Stimulated activated memory B cell treated with anti-CD40 and anti-IgM and Interleukin-4, amounts not matched to agents 10 μg/mL and 1 μg/mL and 100 μg/mL, for 72 hours (primary cell): ENCODE measurements around the gene CDK14.

Experiments
- ATAC-seq: fragments of 150-1000 bp; cut with Tn5 transposase; 2 replicates; pipeline ENCODE4 v1.10.0; 2021
- H3K27ac Mint-ChIP-seq: one replicate; pipeline ENCODE4 v1.8.0; 2022; ENCODE audit warnings: mild to moderate bottlenecking, mixed read lengths
- H3K27me3 Mint-ChIP-seq: one replicate; pipeline ENCODE4 v1.8.0; 2022; ENCODE audit warnings: mixed read lengths
- H3K36me3 Mint-ChIP-seq: one replicate; pipeline ENCODE4 v1.8.0; 2022; ENCODE audit warnings: mixed read lengths
- H3K4me1 Mint-ChIP-seq: one replicate; pipeline ENCODE4 v1.8.0; 2022; ENCODE audit warnings: mixed read lengths
- H3K4me3 Mint-ChIP-seq: one replicate; pipeline ENCODE4 v1.8.0; 2022; ENCODE audit warnings: mild to moderate bottlenecking, moderate library complexity, mixed read lengths
- H3K9me3 Mint-ChIP-seq: one replicate; pipeline ENCODE4 v1.8.0; 2022; ENCODE audit warnings: mixed read lengths

Gene CDK14

DNA sequence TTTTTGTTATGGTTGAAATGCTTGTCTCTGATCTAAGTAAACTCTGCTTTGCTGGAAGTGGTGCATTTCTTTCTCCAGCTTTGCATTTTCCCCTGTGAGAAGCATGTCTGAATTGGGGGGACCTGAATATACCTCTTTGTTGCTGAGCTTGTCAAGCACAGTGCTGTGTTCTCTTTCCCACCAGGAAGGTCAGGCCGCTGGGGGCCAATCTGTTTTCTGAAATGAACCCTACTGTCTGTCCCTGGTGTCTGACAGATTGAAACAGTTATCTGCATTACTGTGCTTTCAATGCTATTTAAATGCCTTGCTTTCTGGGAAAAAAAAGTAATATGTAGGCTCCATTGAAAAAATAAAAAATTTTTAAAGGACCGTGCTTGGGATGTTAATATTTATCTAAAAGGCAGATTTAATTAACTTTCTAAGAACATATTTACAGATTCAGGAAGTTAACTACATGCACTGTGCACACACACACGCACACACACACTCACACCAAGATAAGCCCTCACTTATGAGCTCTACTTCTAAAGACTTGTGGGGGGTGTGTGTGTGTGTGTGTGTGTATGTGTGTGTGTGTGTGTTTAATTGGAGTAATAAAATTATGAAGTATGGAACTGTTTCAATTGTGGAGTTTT, 541.1 kb downstream of the CDK14 start:
- no peak overlapping the region for H3K4me3 Mint-ChIP-seq
- H3K27ac Mint-ChIP-seq, result peak overlapping the region; percentile 24
- peaks cover 43% of the 10 kb centered on the region for H3K4me1 Mint-ChIP-seq
- H3K27me3 Mint-ChIP-seq, result no peaks in the 10 kb centered on the region
- ATAC-seq, result no peak
- H3K36me3 Mint-ChIP-seq, result peaks cover 22% of the 10 kb centered on the region
- peaks cover 7% of the 10 kb centered on the region for H3K9me3 Mint-ChIP-seq

GRCh38 chr7:91137788-91138368, 541.8 kb downstream of the CDK14 start:
- Mint-ChIP-seq H3K4me3 (no peak overlapping the region), H3K9me3 (peaks cover 7% of the 10 kb centered on the region), H3K4me1 (peaks cover 43% of the 10 kb centered on the region), H3K36me3 (peaks cover 18% of the 10 kb centered on the region), H3K27me3 (no peaks in the 10 kb centered on the region), H3K27ac (no peak overlapping the region)
- no peak for ATAC-seq

DNA sequence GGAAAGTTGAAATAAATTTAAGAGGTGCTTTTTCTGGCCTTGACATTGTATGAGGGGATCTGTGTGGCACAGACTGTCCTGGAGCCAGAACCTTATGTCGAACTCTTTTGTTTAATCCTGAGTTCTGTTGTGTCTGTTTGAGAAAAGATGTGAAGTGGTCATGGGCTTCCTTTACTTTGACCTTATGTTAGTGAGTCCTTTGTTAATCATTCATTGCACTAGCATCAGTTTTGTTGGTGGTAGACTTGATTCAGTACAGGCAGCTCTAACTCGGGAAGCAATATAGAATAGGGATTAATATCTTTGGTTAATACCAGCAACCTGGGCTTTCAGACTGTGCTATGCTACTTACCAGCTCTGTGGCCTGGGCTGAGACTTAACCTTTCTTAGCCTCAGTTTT, 544.2 kb downstream of the CDK14 start:
- Mint-ChIP-seq H3K36me3 (peaks cover 18% of the 10 kb centered on the region), H3K27ac (peak overlapping the region; percentile 69), H3K4me1 (peaks cover 39% of the 10 kb centered on the region), H3K4me3 (no peak overlapping the region), H3K9me3 (peaks cover 7% of the 10 kb centered on the region), H3K27me3 (no peaks in the 10 kb centered on the region)
- no peak for ATAC-seq

- H3K4me1 Mint-ChIP-seq, result peaks cover 36% of the 10 kb centered on the region
- no peaks in the 10 kb centered on the region for H3K27me3 Mint-ChIP-seq
- H3K9me3 Mint-ChIP-seq, result peaks cover 7% of the 10 kb centered on the region
- H3K4me3 Mint-ChIP-seq, result no peak overlapping the region
- peaks cover 18% of the 10 kb centered on the region for H3K36me3 Mint-ChIP-seq
- ATAC-seq, result peak; percentile 70
- H3K27ac Mint-ChIP-seq, result peak overlapping the region; percentile 69
Observed at GRCh38 chr7:91140982-91141381, 544.9 kb downstream of the CDK14 start.

GRCh38 chr7:91142743-91143142, 546.6 kb downstream of the CDK14 start:
- peaks cover 7% of the 10 kb centered on the region for H3K9me3 Mint-ChIP-seq
- H3K4me1 Mint-ChIP-seq, result peaks cover 34% of the 10 kb centered on the region
- H3K36me3 Mint-ChIP-seq, result peaks cover 26% of the 10 kb centered on the region
- no peak overlapping the region for H3K27ac Mint-ChIP-seq
- no peak overlapping the region for H3K4me3 Mint-ChIP-seq
- H3K27me3 Mint-ChIP-seq, result no peaks in the 10 kb centered on the region
- no peak for ATAC-seq

DNA sequence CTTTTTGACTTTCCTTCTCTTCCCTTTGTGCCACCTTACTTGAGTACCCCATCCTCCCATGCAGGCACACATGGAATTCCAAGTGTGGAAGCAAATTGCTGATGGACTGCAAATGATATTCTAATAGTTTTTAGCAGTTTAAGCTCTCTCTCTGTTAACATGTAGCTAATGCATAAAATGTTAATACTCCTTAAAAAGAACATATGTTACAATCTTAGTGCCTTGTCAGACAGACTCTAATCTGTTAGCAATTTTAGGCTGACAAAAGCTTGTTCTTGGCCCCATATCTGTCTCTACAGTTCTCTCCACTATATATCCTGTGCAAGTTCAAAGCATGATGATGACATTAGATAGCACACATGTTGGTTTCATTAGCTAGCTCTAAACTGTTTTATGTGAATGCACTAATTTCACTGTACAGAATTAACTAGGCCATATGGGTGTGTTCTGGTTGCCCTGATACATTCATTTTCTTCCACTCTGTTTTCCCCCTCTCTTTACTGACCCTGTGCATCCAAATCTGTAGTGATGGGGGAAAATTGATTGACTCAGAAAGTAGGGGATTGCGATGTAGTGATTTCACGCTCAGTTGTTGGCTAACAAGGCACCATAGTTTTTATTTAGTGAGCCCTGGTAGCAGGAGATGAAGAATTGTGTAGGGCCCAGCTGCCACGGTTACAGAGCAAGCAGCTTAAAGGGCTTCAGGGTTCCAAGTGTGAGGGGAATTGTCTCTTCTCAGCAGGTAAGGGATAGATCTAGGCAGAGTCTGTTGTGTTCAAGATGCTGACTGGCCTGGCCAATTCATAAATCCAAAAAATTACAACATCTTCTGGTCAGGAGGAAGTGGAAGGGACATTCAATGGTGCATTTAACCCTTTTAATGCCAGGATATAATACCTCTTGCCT, 553.5 kb downstream of the CDK14 start:
- peaks cover 12% of the 10 kb centered on the region for H3K4me1 Mint-ChIP-seq
- H3K27me3 Mint-ChIP-seq, result no peaks in the 10 kb centered on the region

GRCh38 chr7:91151916-91152315, 555.8 kb downstream of the CDK14 start:
- no peaks in the 10 kb centered on the region for H3K27me3 Mint-ChIP-seq
- no peaks in the 10 kb centered on the region for H3K9me3 Mint-ChIP-seq
- peak; percentile 51 for ATAC-seq
- peaks cover 10% of the 10 kb centered on the region for H3K4me1 Mint-ChIP-seq
- no peak overlapping the region for H3K27ac Mint-ChIP-seq
- H3K4me3 Mint-ChIP-seq, result no peak overlapping the region
- peaks cover 28% of the 10 kb centered on the region for H3K36me3 Mint-ChIP-seq

More for the DNA sequence above, 553.5 kb downstream of the CDK14 start:
- H3K27ac Mint-ChIP-seq, result no peak overlapping the region
- no peaks in the 10 kb centered on the region for H3K9me3 Mint-ChIP-seq
- H3K4me3 Mint-ChIP-seq, result no peak overlapping the region
- H3K36me3 Mint-ChIP-seq, result peaks cover 23% of the 10 kb centered on the region
- ATAC-seq, result no peak

GRCh38 chr7:91156316-91157185, 560.4 kb downstream of the CDK14 start:
- no peak overlapping the region for H3K27ac Mint-ChIP-seq
- H3K36me3 Mint-ChIP-seq, result peaks cover 25% of the 10 kb centered on the region
- H3K4me1 Mint-ChIP-seq, result peaks cover 6% of the 10 kb centered on the region
- H3K4me3 Mint-ChIP-seq, result no peak overlapping the region
- no peaks in the 10 kb centered on the region for H3K9me3 Mint-ChIP-seq
- no peak for ATAC-seq
- H3K27me3 Mint-ChIP-seq, result no peaks in the 10 kb centered on the region

- peaks cover 25% of the 10 kb centered on the region for H3K36me3 Mint-ChIP-seq
- no peak overlapping the region for H3K4me3 Mint-ChIP-seq
- H3K27me3 Mint-ChIP-seq, result no peaks in the 10 kb centered on the region
- ATAC-seq, result no peak
- peaks cover 15% of the 10 kb centered on the region for H3K4me1 Mint-ChIP-seq
- no peak overlapping the region for H3K27ac Mint-ChIP-seq
- no peaks in the 10 kb centered on the region for H3K9me3 Mint-ChIP-seq
Observed at GRCh38 chr7:91157579-91158320, 561.6 kb downstream of the CDK14 start.

GRCh38 chr7:91162436-91162835, 566.3 kb downstream of the CDK14 start:
- H3K27me3 Mint-ChIP-seq, result no peaks in the 10 kb centered on the region
- no peak overlapping the region for H3K4me3 Mint-ChIP-seq
- peaks cover 17% of the 10 kb centered on the region for H3K36me3 Mint-ChIP-seq
- H3K27ac Mint-ChIP-seq, result peak overlapping the region; percentile 30
- H3K4me1 Mint-ChIP-seq, result peaks cover 42% of the 10 kb centered on the region
- ATAC-seq, result no peak
- no peaks in the 10 kb centered on the region for H3K9me3 Mint-ChIP-seq

GRCh38 chr7:91164506-91164905, 568.4 kb downstream of the CDK14 start:
- no peak for ATAC-seq
- Mint-ChIP-seq H3K27me3 (no peaks in the 10 kb centered on the region), H3K4me1 (peaks cover 42% of the 10 kb centered on the region), H3K4me3 (peak overlapping the region; percentile 56), H3K36me3 (peaks cover 11% of the 10 kb centered on the region), H3K9me3 (no peaks in the 10 kb centered on the region), H3K27ac (peak overlapping the region; percentile 94)

- no peaks in the 10 kb centered on the region for H3K27me3 Mint-ChIP-seq
- H3K4me1 Mint-ChIP-seq, result peaks cover 42% of the 10 kb centered on the region
- H3K9me3 Mint-ChIP-seq, result no peaks in the 10 kb centered on the region
- H3K4me3 Mint-ChIP-seq, result peak overlapping the region; percentile 56
- H3K36me3 Mint-ChIP-seq, result peaks cover 11% of the 10 kb centered on the region
- H3K27ac Mint-ChIP-seq, result peak overlapping the region; percentile 94
- ATAC-seq, result peak; percentile 92
Observed at GRCh38 chr7:91165006-91165845, 569.1 kb downstream of the CDK14 start.

- no peaks in the 10 kb centered on the region for H3K27me3 Mint-ChIP-seq
- H3K4me1 Mint-ChIP-seq, result peaks cover 40% of the 10 kb centered on the region
- ATAC-seq, result peak; percentile 55
- H3K36me3 Mint-ChIP-seq, result peaks cover 10% of the 10 kb centered on the region
- no peaks in the 10 kb centered on the region for H3K9me3 Mint-ChIP-seq
- peak overlapping the region; percentile 94 for H3K27ac Mint-ChIP-seq
- H3K4me3 Mint-ChIP-seq, result peak overlapping the region; percentile 56
Observed at GRCh38 chr7:91165846-91166230, 569.7 kb downstream of the CDK14 start.
